Measurements from ENCODE around the gene PCDHGB5. TPM values are rescaled to one million over a fixed set of nuclear protein-coding genes. Genes with fewer than 3 reads are reported as not detected.

Gene PCDHGB5
- total RNA-seq, 1 donor from 2014 or later: 41.6 TPM

DNA sequence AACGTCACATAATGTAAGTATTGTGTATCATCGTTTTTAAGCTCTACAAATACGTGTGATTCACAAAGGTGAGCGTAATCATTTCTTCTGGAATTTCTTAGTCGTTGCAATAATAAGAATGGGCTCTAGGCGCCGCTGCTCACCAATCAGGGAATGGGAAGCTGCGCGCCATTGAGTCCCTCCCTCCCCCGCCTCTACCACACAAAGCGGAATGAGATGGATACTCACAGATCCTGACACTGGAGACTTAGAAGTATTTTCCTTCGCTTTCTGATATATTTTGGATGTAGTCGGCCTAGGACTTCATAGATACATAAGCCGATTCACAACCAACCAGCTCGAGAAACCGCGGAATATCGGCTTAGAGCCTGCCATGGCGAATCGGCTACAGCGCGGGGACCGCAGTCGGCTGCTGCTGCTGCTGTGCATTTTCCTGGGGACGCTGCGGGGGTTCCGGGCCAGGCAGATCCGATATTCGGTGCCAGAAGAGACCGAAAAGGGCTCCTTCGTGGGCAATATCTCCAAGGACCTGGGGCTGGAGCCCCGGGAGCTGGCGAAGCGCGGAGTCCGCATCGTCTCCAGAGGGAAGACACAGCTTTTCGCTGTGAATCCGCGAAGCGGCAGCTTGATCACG is 23.2 kb downstream of the PCDHGB5 start, which contains the start of gene PCDHGA11:
TSS of gene PCDHGA11 (plus strand) at position 197 of the 634 bp plus-strand sequence. CDS start at position 374, 177 bp downstream.

GRCh38 chr5:141430332-141431113 is 32.8 kb downstream of the PCDHGB5 start, which contains the start of gene PCDHGA12:
TSS of gene PCDHGA12 (plus strand) at chr5:141430507. CDS start at chr5:141430760, 253 bp downstream.

Other genes with a start within 250 kb of the PCDHGB5 start
- 5.6 TPM for gene PCDHB6, start 247.9 kb upstream of the PCDHGB5 start, total RNA-seq
- gene PCDHB7, start 225.3 kb upstream of the PCDHGB5 start, total RNA-seq: 17.8 TPM
- 15.0 TPM for gene PCDHB8, start 220.2 kb upstream of the PCDHGB5 start, total RNA-seq
- gene PCDHB16, start 215.6 kb upstream of the PCDHGB5 start, total RNA-seq: 10.6 TPM
- 11.9 TPM for gene PCDHB9, start 210.8 kb upstream of the PCDHGB5 start, total RNA-seq
- 26.3 TPM for gene PCDHB10, start 205.6 kb upstream of the PCDHGB5 start, total RNA-seq
- gene PCDHB11, start 198.3 kb upstream of the PCDHGB5 start, total RNA-seq: 24.1 TPM
- 36.9 TPM for gene PCDHB12, start 189.2 kb upstream of the PCDHGB5 start, total RNA-seq
- 29.7 TPM for gene PCDHB13, start 184.0 kb upstream of the PCDHGB5 start, total RNA-seq
- gene PCDHB14, start 174.6 kb upstream of the PCDHGB5 start, total RNA-seq: 28.2 TPM
- gene PCDHB15, start 152.6 kb upstream of the PCDHGB5 start, total RNA-seq: 32.9 TPM
- gene SLC25A2, start 93.9 kb upstream of the PCDHGB5 start, total RNA-seq: 0.63 TPM
- 77.3 TPM for gene TAF7, start 77.2 kb upstream of the PCDHGB5 start, total RNA-seq
- gene PCDHGA1, start 67.4 kb upstream of the PCDHGB5 start, total RNA-seq: 9.1 TPM
- gene PCDHGA2, start 59.2 kb upstream of the PCDHGB5 start, total RNA-seq: 11.9 TPM
- 11.0 TPM for gene PCDHGA3, start 54.1 kb upstream of the PCDHGB5 start, total RNA-seq
- 20.3 TPM for gene PCDHGB1, start 47.8 kb upstream of the PCDHGB5 start, total RNA-seq
- 21.6 TPM for gene PCDHGA4, start 42.9 kb upstream of the PCDHGB5 start, total RNA-seq
- gene PCDHGB2, start 38.0 kb upstream of the PCDHGB5 start, total RNA-seq: 21.9 TPM
- 17.8 TPM for gene PCDHGA5, start 33.8 kb upstream of the PCDHGB5 start, total RNA-seq
- gene PCDHGB3, start 27.7 kb upstream of the PCDHGB5 start, total RNA-seq: 31.0 TPM
- gene PCDHGA6, start 24.1 kb upstream of the PCDHGB5 start, total RNA-seq: 29.1 TPM
- gene PCDHGA7, start 15.2 kb upstream of the PCDHGB5 start, total RNA-seq: 23.8 TPM
- gene PCDHGB4, start 10.2 kb upstream of the PCDHGB5 start, total RNA-seq: 35.4 TPM
- gene PCDHGA8, start 5.3 kb upstream of the PCDHGB5 start, total RNA-seq: 30.0 TPM
- 38.2 TPM for gene PCDHGA9, start 4.8 kb downstream of the PCDHGB5 start, total RNA-seq
- 35.4 TPM for gene PCDHGB6, start 10.1 kb downstream of the PCDHGB5 start, total RNA-seq
- 36.3 TPM for gene PCDHGA10, start 15.0 kb downstream of the PCDHGB5 start, total RNA-seq
- 43.5 TPM for gene PCDHGB7, start 19.7 kb downstream of the PCDHGB5 start, total RNA-seq
- 40.4 TPM for gene PCDHGA11, start 23.1 kb downstream of the PCDHGB5 start, total RNA-seq
- 26.9 TPM for gene PCDHGA12, start 32.6 kb downstream of the PCDHGB5 start, total RNA-seq
- gene PCDHGC3, start 78.0 kb downstream of the PCDHGB5 start, total RNA-seq: 62.3 TPM
- 91.7 TPM for gene PCDHGC4, start 87.1 kb downstream of the PCDHGB5 start, total RNA-seq
- gene PCDHGC5, start 91.1 kb downstream of the PCDHGB5 start, total RNA-seq: 20.0 TPM
- gene DIAPH1, start 221.1 kb downstream of the PCDHGB5 start, total RNA-seq: 39.8 TPM
- 81.7 TPM for gene HDAC3, start 238.9 kb downstream of the PCDHGB5 start, total RNA-seq
- 9.1 TPM for gene RELL2, start 239.1 kb downstream of the PCDHGB5 start, total RNA-seq

All from parietal lobe (tissue), 1 donor.